HepG2 (cell line): ENCODE data around the gene SUSD6. TPM values are rescaled to one million over a fixed set of nuclear protein-coding genes. Genes with fewer than 3 reads are reported as not detected.
A peak's percentile ranks its signal among the peaks of the same experiment; 100 is the strongest.

Experiments used
- ATF1 ChIP-seq: IDR thresholded peaks from 2 replicates; pipeline ENCODE4 v1.6.1; 2016; ENCODE audit warnings: mild to moderate bottlenecking, control low read depth
- DMAP1 ChIP-seq: IDR thresholded peaks from 2 replicates; pipeline ENCODE4 v1.6.1; 2016
- DPF2 ChIP-seq: sonication (generic); formaldehyde crosslinking; IDR thresholded peaks from 2 replicates; pipeline ENCODE4 v1.4.0; 2020; ENCODE audit warnings: mild to moderate bottlenecking, low read depth, missing genetic modification reagents, borderline replicate concordance
- GATAD1 ChIP-seq: IDR thresholded peaks from 2 replicates; pipeline ENCODE4 v1.6.1; 2016; ENCODE audit warnings: missing genetic modification reagents, missing compliant biosample characterization
- GATAD2A ChIP-seq: IDR thresholded peaks from 2 replicates; pipeline ENCODE4 v1.6.1; 2016
- GPBP1L1 ChIP-seq: sonication (generic); formaldehyde crosslinking; IDR thresholded peaks from 2 replicates; pipeline ENCODE4 v1.5.0; 2020; ENCODE audit warnings: mild to moderate bottlenecking, missing genetic modification reagents
- GTF2F1 ChIP-seq: fragments of 150-350 bp; IDR thresholded peaks from 2 replicates; pipeline ENCODE4 v1.6.1; 2014; ENCODE audit warnings: low read length
- HDAC1 ChIP-seq: sonication (generic); formaldehyde crosslinking; IDR thresholded peaks from 2 replicates; pipeline ENCODE4 v1.5.1; 2020; ENCODE audit warnings: mild to moderate bottlenecking, missing genetic modification reagents
- HMGXB4 ChIP-seq, 2 experiments: sonication (generic) in 1 of 2; formaldehyde crosslinking in 1 of 2; IDR thresholded peaks; 2 replicates each; pipeline versions ENCODE4 v1.4.0 to v1.6.1; 2018 to 2020; ENCODE audit warnings: missing genetic modification reagents in 2 of 2, borderline replicate concordance in 1 of 2, low read depth in 1 of 2, mild to moderate bottlenecking in 1 of 2, missing biosample characterization in 1 of 2
- IRX3 ChIP-seq: sonication (generic); formaldehyde crosslinking; IDR thresholded peaks from 2 replicates; pipeline ENCODE4 v1.8.1; 2023; ENCODE audit warnings: mild to moderate bottlenecking, low read depth, missing genetic modification reagents, borderline replicate concordance
- JARID2 ChIP-seq: sonication (generic); formaldehyde crosslinking; IDR thresholded peaks from 2 replicates; pipeline ENCODE4 v1.8.1; 2023; ENCODE audit warnings: missing genetic modification reagents, inconsistent platforms; ENCODE audit not compliant: insufficient replicate concordance
- PITX1 ChIP-seq: sonication (generic); formaldehyde crosslinking; IDR thresholded peaks from 2 replicates; pipeline ENCODE4 v1.5.1; 2020; ENCODE audit warnings: mild to moderate bottlenecking, missing genetic modification reagents
- POLR2A ChIP-seq, 2 experiments: IDR thresholded peaks; 2 replicates each; pipeline ENCODE4 v1.6.1; 2011; ENCODE audit warnings: low read depth in 2 of 2, low read length in 2 of 2, mild to moderate bottlenecking in 1 of 2, moderate library complexity in 1 of 2; ENCODE audit not compliant: insufficient read depth in 1 of 2
- SOX13 ChIP-seq, 3 experiments: fragments of 450-650 bp in 1 of 3; sonication (generic) in 1 of 3; formaldehyde crosslinking in 1 of 3; IDR thresholded peaks in 2 of 3; conservative IDR thresholded peaks in 1 of 3; 2 replicates each; pipeline versions ENCODE4 v1.5.0 to v1.6.1; 2016 to 2020; ENCODE audit warnings: antibody characterized with exemption in 1 of 3, mild to moderate bottlenecking in 1 of 3, missing compliant biosample characterization in 1 of 3, missing genetic modification reagents in 1 of 3, moderate library complexity in 1 of 3
- SOX6 ChIP-seq, 2 experiments: fragments of 450-650 bp in 1 of 2; sonication (generic) in 1 of 2; formaldehyde crosslinking in 1 of 2; IDR thresholded peaks; 2 replicates each; pipeline versions ENCODE4 v1.4.0 to v1.6.1; 2017 to 2020; ENCODE audit warnings: antibody characterized with exemption in 1 of 2, mild to moderate bottlenecking in 1 of 2, missing genetic modification reagents in 1 of 2
- TMF1 ChIP-seq: sonication (generic); formaldehyde crosslinking; IDR thresholded peaks from 2 replicates; pipeline ENCODE4 v1.8.1; 2022; ENCODE audit warnings: low read depth, missing genetic modification reagents
- TSC22D2 ChIP-seq: sonication (generic); formaldehyde crosslinking; IDR thresholded peaks from 2 replicates; pipeline ENCODE4 v1.5.1; 2020; ENCODE audit warnings: missing genetic modification reagents, mild to moderate bottlenecking, borderline replicate concordance
- ZC3H13 ChIP-seq: sonication (generic); formaldehyde crosslinking; IDR thresholded peaks from 2 replicates; pipeline ENCODE4 v1.8.1; 2023; ENCODE audit warnings: mild to moderate bottlenecking, missing genetic modification reagents, moderate library complexity
- ZKSCAN5 ChIP-seq: sonication (generic); formaldehyde crosslinking; IDR thresholded peaks from 2 replicates; pipeline ENCODE4 v1.5.1; 2020; ENCODE audit warnings: mild to moderate bottlenecking, missing genetic modification reagents
- ZNF224 ChIP-seq: sonication (generic); formaldehyde crosslinking; IDR thresholded peaks from 2 replicates; pipeline ENCODE4 v1.5.0; 2020; ENCODE audit warnings: mild to moderate bottlenecking, missing genetic modification reagents
- ZNF280B ChIP-seq: sonication (generic); formaldehyde crosslinking; IDR thresholded peaks from 2 replicates; pipeline ENCODE4 v1.5.0; 2020; ENCODE audit warnings: missing genetic modification reagents, mild to moderate bottlenecking, borderline replicate concordance
- ZNF367 ChIP-seq: sonication (generic); formaldehyde crosslinking; IDR thresholded peaks from 2 replicates; pipeline ENCODE4 v1.4.0; 2020; ENCODE audit warnings: missing genetic modification reagents, borderline replicate concordance
- ZNF546 ChIP-seq: sonication (generic); formaldehyde crosslinking; conservative IDR thresholded peaks from 2 replicates; pipeline ENCODE4 v1.8.1; 2023; ENCODE audit warnings: mild to moderate bottlenecking, missing genetic modification reagents
- ZNF776 ChIP-seq: sonication (generic); formaldehyde crosslinking; IDR thresholded peaks from 2 replicates; pipeline ENCODE4 v1.4.0; 2020; ENCODE audit warnings: mild to moderate bottlenecking, missing genetic modification reagents
- ZNF781 ChIP-seq: sonication (generic); formaldehyde crosslinking; IDR thresholded peaks from 2 replicates; pipeline ENCODE4 v1.5.1; 2020; ENCODE audit warnings: borderline replicate concordance, mild to moderate bottlenecking, missing genetic modification reagents; ENCODE audit errors: not compliant biosample characterization
- ZNF879 ChIP-seq: sonication (generic); formaldehyde crosslinking; IDR thresholded peaks from 2 replicates; pipeline ENCODE4 v1.8.1; 2023; ENCODE audit warnings: missing genetic modification reagents
- polyA plus RNA-seq, 8 experiments: library from polyadenylated mRNA; depleted of rRNA in 3 of 8; stranded (reverse) in 7 of 8; unstranded in 1 of 8; fragments of >200 nt; fragmentation: Illumina TruSeq in 4 of 8; extraction: Trizol in 4 of 8; gene quantifications; 2 replicates each; pipeline versions ENCODE4 v1.2.1 to v1.2.3, GENCODE V29; 2011 to 2016; ENCODE audit warnings: low read depth in 4 of 8, missing spikeins in 1 of 8, mixed read lengths in 1 of 8; ENCODE audit not compliant: insufficient read depth in 1 of 8
- total RNA-seq, 5 experiments: library from RNA; depleted of rRNA; stranded (reverse); fragments of >200 nt; fragmentation: Illumina TruSeq; extraction: Trizol; gene quantifications; 2 replicates each; pipeline ENCODE4 v1.2.3, GENCODE V29; 2016; ENCODE audit warnings: low read depth in 1 of 5

SUSD6 gene
- total and polyA plus RNA-seq, 2 of the 13 experiments (the other 11 are each of a cell fraction or from before 2014, with no cell fraction given), result 7.2 to 7.4 TPM

- no peak for TF ChIP-seq ZC3H13 (CRISPR knock-in tag)
- TF ChIP-seq HDAC1 (CRISPR knock-in tag), result peak; percentile 86
- TF ChIP-seq ZNF776 (CRISPR knock-in tag), result 0 out of 2 replicates have a peak, but pooled peaks have one; percentile 59
- no peak for TF ChIP-seq GATAD1
- peak; percentile 76 for TF ChIP-seq GATAD2A
- TF ChIP-seq JARID2 (CRISPR knock-in tag), result no peak
- peak; percentile 75 for TF ChIP-seq PITX1 (CRISPR knock-in tag)
- no peak for TF ChIP-seq SOX6 (IDR thresholded peaks at IDR 0.05)
- TF ChIP-seq SOX6 (CRISPR knock-in tag; IDR thresholded peaks at IDR 0.05), result peak; percentile 91
- TF ChIP-seq TSC22D2 (CRISPR knock-in tag), result no peak
- TF ChIP-seq DPF2 (CRISPR knock-in tag), result no peak
- TF ChIP-seq ZNF781 (CRISPR knock-in tag), result peak; percentile 21
- no peak for TF ChIP-seq IRX3 (CRISPR knock-in tag)
- TF ChIP-seq GPBP1L1 (CRISPR knock-in tag), result no peak
- no peak for TF ChIP-seq HMGXB4 (CRISPR knock-in tag; IDR thresholded peaks at IDR 0.05; ENCODE audit: borderline replicate concordance in 1 of 2, low read depth in 1 of 2)
- no peak for TF ChIP-seq ZNF546 (CRISPR knock-in tag)
- TF ChIP-seq ZNF280B, result peak; percentile 59; the same call in 1 of the 2 replicates
- TF ChIP-seq ZNF224 (CRISPR knock-in tag), result no peak
- TF ChIP-seq ZKSCAN5 (CRISPR knock-in tag), result peak; percentile 64; the same call in 1 of the 2 replicates
- TF ChIP-seq ZNF879 (CRISPR knock-in tag), result no peak
- TF ChIP-seq ZNF367, result no peak
- TF ChIP-seq POLR2A (IDR thresholded peaks at IDR 0.05; ENCODE audit: insufficient read depth in 1 of 2, low read depth in 2 of 2, low read length in 2 of 2), result no peak
- TF ChIP-seq SOX13 (IDR thresholded peaks at IDR 0.05), result no peak
- TF ChIP-seq SOX13 (CRISPR knock-in tag; conservative IDR thresholded peaks at IDR 0.05 in 1 of 2, IDR thresholded peaks at IDR 0.05 in 1 of 2), result peak in 1 of 2 experiments; percentile 82; a peak in 2 of 4 replicates
- TF ChIP-seq ATF1 (CRISPR knock-in tag), result no peak
- no peak for TF ChIP-seq TMF1 (CRISPR knock-in tag)
- no peak for TF ChIP-seq GTF2F1
- no peak; the same call in 1 of the 2 replicates for TF ChIP-seq DMAP1 (CRISPR knock-in tag)
Observed at GRCh38 chr14:69637503-69638031, 26.2 kb downstream of the SUSD6 start (continued).
